NCI-H774 (cell line): ENCODE measurements around the gene EID3.

ENCODE experiments used
- DNase-seq: peaks from one replicate; lab custom pipeline; 2025; lab: John Stamatoyannopoulos, UW

EID3 gene

DNA sequence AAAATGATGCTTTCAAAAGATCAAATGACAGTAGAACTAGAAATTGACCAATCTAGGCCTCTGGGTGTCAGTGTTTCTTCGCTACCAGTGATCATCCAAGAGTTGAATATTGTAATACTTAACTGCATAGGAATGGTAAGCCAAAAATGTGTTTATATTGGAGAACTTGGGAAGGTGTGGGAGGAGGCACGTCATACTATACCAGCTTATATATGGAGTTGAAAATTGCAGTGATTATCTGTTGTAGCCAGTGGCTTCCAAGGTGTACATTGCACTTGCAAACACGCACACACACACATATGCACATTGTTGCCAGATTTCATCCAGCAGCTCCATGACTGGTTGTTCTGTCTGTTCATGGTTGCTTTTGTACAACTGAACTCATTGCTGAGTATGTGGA is 36.1 kb downstream of the EID3 start:
- no peak for DNase-seq

GRCh38 chr12:104340177-104340576 is 36.6 kb downstream of the EID3 start:
- DNase-seq: no peak

DNA sequence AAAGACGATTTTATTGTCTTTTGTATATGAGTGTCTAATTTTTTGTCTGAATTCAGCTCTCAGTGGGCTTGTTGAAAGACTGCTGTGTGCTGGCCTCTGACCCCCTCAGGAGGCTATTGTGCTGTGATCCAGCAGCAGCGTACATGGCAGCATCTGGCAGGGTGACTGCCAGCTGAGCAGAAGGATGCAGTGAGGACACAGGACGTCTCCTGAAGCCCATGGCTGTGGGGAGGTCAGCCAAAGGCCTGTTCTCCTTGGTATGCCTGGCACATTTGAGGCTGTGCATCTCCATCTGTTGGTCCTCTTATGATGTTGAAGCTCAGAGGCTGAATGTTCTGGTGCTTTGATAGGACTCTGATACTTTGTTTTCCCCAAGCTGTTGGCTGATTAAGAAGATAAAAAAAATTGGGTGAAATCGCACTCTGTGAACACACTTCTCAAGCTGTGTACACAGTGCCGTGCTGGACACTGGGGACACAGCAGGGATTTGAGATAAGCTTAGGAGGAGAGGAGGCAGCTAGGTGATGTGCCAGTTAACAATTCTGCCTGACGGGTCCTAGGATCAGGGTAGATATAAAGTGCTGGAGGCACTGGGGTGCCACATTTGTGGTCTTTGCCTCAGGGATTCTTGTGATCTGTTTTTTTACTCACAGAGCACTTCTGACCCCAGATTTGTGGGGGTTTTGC is 37.5 kb downstream of the EID3 start:
- no peak for DNase-seq

GRCh38 chr12:104342147-104342546 is 38.6 kb downstream of the EID3 start:
- DNase-seq: no peak

GRCh38 chr12:104342635-104343249 is 39.2 kb downstream of the EID3 start:
- no peak for DNase-seq

DNA sequence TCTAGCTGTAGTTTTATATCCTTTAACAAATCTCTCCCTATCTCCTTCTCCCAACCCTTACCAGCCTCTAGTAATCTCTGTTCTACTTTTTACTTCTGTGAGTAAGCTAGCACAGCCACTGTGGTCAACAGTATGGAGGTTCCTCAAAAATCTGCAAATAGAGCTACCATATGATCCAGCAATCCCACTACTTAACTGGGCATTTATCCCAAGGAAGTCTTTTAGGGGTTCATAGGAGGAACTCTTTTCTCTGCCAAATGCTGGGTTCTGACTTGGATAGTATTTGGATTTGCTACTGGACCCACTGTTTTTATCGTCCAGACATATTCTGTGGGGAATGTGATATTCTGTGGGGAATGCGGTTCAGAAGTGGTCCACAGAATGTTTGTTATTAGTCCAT is 41.1 kb downstream of the EID3 start:
- no peak for DNase-seq

GRCh38 chr12:104345234-104346066 is 41.9 kb downstream of the EID3 start:
- no peak for DNase-seq

GRCh38 chr12:104347374-104348075 is 44.0 kb downstream of the EID3 start:
- no peak for DNase-seq

DNA sequence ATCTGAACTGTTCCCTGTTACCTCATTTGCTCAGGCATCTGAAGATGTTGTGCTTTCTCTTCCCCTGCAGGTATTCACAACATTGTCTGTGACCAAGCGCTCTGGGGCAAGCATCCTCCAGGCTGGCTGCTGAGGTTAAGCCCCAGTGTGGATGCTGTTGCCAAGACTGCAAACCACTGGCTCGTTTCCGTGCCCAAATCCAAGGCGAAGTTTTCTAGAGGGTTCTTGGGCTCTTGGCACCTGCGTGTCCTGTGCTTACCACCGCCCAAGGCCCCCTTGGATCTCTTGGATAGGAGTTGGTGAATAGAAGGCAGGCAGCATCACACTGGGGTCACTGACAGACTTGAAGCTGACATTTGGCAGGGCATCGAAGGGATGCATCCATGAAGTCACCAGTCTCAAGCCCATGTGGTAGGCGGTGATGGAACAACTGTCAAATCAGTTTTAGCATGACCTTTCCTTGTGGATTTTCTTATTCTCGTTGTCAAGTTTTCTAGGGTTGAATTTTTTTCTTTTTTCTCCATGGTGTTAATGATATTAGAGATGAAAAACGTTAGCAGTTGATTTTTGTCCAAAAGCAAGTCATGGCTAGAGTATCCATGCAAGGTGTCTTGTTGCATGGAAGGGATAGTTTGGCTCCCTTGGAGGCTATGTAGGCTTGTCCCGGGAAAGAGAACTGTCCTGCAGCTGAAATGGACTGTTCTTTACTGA is 44.9 kb downstream of the EID3 start:
- DNase-seq: no peak

DNA sequence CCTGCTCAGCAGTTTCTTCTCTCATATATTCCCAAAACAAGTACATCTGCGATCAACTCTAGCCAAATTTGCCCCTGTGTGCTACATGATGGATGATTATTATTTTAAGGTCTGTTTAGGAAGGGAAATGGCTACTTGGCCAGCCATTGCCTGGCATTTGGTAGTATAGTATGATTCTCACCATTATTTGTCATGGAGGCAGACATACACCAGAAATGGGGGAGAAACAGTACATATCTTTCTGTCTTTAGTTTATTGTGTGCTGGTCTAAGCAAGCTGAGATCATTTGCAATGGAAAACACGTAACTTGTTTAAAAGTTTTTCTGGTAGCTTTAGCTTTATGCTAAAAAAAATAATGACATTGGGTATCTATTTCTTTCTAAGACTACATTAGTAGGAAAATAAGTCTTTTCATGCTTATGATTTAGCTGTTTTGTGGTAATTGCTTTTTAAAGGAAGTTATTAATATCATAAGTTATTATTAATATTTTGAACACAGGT is 45.5 kb downstream of the EID3 start:
- no peak for DNase-seq

GRCh38 chr12:104350211-104351056 is 46.9 kb downstream of the EID3 start:
- DNase-seq: no peak

DNA sequence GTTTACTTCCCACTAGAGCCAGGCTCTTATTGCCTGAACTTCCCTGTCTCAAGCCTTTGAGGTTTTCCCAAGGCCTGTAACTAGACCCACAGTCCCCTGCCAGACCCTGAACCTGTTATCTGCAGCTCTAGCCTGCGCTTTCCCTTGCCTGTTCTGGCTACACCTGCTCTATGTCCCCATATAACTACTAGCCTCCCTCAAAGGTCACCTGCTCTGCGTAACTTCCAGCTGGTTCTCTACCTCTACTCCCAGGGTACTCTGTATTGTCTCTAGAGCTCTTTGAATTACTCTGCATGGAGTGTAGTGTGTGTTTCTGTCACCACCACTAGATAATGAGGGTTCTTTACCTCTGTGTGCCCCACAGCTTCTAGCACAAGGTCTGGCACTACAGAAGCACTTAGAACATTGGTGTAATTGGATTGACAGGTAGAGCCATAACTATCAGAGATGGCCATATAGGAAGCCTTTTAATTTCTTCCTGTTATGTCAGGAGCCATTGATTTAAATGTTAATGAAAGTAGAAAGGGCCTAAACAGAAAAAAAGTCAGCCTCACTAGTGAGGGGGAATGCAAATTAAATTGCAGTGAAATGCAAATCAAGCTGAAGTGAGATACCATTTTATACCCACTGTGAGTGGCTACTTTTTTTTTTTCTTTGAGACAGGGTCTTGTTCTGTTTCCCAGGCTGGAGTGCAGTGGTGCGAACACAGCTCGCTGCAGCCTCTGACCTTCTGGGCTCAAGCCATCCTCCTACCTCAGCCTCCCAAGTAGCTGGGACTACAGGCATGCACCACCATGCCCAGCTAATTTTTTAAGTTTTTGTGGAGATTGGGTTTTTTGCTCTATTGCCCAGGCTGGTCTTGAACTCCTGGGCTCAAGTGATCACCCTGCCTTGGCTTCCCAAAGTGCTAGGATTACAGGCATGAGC is 47.8 kb downstream of the EID3 start:
- no peak for DNase-seq

GRCh38 chr12:104352106-104352713 is 48.7 kb downstream of the EID3 start:
- DNase-seq: no peak

DNA sequence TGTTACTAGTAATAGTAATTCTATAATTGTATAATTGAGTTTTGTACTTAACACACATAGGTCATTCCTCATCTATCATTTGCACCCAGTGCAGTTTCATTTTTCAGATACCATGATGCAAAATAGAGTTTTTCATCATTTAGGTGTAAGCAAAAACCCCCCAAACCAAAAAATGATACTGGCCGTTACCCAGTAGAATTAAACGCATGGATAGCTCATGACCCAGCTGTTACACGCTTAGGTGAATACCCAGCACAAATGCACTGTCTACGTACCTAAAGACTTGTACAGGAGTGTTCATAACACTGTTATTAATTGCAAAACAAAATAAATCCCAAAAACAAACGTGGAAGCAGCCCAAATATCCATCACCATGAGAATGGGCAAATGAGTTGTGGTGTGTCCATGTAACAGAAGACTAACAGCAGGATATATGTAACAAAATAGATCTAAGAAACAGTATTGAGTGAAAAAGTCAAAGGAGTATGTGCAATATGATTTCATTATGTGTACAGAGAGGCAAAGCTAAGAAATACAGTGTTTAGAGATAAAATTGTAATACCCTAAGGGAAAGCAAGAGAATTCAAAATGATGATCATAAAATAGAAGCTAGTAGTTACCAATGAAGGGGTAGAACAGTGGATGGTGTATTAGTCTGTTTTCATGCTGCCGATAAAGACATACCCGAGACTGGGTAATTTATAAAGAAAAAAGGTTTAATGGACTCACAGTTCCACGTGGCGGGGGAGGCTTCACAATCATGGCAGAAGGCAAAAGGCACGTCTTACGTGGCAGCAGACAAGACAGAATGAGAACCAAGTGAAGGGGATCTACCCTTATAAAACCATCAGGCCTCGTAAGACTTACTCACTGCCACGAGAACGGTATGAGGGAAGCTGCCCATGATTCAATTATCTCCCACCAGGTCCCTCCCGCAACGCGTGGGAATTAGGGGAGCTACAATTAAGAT is 49.8 kb downstream of the EID3 start:
- no peak for DNase-seq

GRCh38 chr12:104354167-104354867 is 50.8 kb downstream of the EID3 start:
- DNase-seq: no peak
